ENCODE data around the gene UBE2E2.

UBE2E2 gene

DNA sequence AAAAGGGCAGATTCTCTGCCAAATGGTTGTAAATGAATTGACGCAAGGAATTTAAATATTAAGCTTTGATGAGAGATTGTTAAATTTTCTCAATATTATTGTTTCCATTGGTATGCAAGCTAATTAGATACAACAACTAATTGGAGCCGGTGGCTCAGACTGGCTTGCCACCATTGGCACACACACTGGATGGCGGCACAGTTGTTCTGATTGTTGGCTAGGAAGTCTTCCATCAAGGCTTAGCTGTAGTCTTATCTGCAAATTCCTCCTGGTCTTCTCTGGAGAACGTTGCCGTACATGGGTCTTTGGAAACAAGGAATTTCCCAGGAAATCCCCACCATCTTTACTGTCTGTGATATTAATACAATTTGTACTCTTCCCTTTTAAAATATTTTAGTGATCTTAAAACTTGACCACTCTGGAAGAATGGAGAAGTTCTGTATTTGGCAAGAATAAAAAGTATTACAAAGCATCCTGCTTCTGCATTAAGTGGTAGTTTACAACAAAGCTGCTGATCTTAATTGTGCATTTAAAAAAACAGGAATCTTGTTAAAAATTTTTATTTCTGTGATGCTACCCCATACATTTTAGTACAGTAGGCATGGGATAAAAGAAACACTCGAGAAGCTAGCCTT, 126.5 kb downstream of the UBE2E2 start:
- no peaks in the 10 kb centered on the region for H3K36me3 ChIP-seq (ENCODE audit: insufficient read depth, low read length)
- no peak overlapping the region for H3K4me2 ChIP-seq (ENCODE audit: low read depth, low read length, poor library complexity, severe bottlenecking)
- no peaks in the 10 kb centered on the region for H3F3A ChIP-seq (ENCODE audit: low read depth)
- peaks cover 15% of the 10 kb centered on the region for H3K4me1 ChIP-seq (ENCODE audit: insufficient read depth, low read length, poor library complexity, severe bottlenecking)
- H3K27me3 ChIP-seq (ENCODE audit: insufficient read depth, low read length, poor library complexity, severe bottlenecking) = no peaks in the 10 kb centered on the region
- H3K9me2 ChIP-seq (replicated peaks; ENCODE audit: low read depth, low read length) = no peaks in the 10 kb centered on the region
- H3K4me3 ChIP-seq (ENCODE audit: low read length, poor library complexity, severe bottlenecking) = no peak overlapping the region
- peaks cover 11% of the 10 kb centered on the region for H3K9me3 ChIP-seq (ENCODE audit: insufficient read depth, low read depth, low read length)
- TF ChIP-seq, protein P1, sequence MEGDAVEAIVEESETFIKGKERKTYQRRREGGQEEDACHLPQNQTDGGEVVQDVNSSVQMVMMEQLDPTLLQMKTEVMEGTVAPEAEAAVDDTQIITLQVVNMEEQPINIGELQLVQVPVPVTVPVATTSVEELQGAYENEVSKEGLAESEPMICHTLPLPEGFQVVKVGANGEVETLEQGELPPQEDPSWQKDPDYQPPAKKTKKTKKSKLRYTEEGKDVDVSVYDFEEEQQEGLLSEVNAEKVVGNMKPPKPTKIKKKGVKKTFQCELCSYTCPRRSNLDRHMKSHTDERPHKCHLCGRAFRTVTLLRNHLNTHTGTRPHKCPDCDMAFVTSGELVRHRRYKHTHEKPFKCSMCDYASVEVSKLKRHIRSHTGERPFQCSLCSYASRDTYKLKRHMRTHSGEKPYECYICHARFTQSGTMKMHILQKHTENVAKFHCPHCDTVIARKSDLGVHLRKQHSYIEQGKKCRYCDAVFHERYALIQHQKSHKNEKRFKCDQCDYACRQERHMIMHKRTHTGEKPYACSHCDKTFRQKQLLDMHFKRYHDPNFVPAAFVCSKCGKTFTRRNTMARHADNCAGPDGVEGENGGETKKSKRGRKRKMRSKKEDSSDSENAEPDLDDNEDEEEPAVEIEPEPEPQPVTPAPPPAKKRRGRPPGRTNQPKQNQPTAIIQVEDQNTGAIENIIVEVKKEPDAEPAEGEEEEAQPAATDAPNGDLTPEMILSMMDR (conservative IDR thresholded peaks at IDR 0.05; ENCODE audit: low read length) = no peak
- TF ChIP-seq EZH2phosphoT487 (IDR thresholded peaks at IDR 0.05; ENCODE audit: borderline replicate concordance) = no peak
- peaks cover under 1% of the 10 kb centered on the region for H4K20me1 ChIP-seq (ENCODE audit: insufficient read depth, low read length, poor library complexity, severe bottlenecking)
- no peak overlapping the region for H2AFZ ChIP-seq (ENCODE audit: low read length)
- no peaks in the 10 kb centered on the region; the same call in 1 of the 2 replicates for H3K79me2 ChIP-seq (ENCODE audit: insufficient read depth, low read length)
- H3K9ac ChIP-seq (ENCODE audit: low read depth, low read length, poor library complexity, severe bottlenecking) = no peak overlapping the region

DNA sequence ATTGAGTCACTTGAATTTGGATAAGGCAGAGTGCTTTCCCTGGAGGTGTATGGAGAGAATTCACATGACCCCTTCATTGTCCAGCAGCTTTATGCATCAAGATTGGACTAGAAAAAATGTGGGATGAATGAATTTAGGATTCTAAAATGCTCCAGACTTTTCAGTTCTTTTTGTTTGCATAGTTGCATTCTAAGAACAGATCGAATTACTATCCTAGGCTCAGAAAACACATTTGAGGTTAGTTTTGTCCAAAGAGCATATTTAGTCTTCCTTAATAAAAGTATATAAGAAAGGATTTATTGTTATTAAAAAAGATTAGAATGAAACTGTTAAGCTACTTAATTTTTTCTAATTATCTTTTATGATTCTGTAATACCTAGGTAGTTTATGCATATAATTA, 127.4 kb downstream of the UBE2E2 start:
- Histone ChIP-seq H3K79me2 (ENCODE audit: insufficient read depth, low read length) (peaks cover 10% of the 10 kb centered on the region; the same call in 1 of the 2 replicates), H3K9ac (ENCODE audit: low read depth, low read length, poor library complexity, severe bottlenecking) (no peak overlapping the region), H3F3A (ENCODE audit: low read depth) (no peaks in the 10 kb centered on the region), H3K27me3 (ENCODE audit: insufficient read depth, low read length, poor library complexity, severe bottlenecking) (no peaks in the 10 kb centered on the region), H3K9me2 (replicated peaks; ENCODE audit: low read depth, low read length) (no peaks in the 10 kb centered on the region), H3K9me3 (ENCODE audit: insufficient read depth, low read depth, low read length) (peaks cover 8% of the 10 kb centered on the region), H3K4me3 (ENCODE audit: low read length, poor library complexity, severe bottlenecking) (no peak overlapping the region), H3K36me3 (ENCODE audit: insufficient read depth, low read length) (no peaks in the 10 kb centered on the region), H2AFZ (ENCODE audit: low read length) (no peak overlapping the region), H4K20me1 (ENCODE audit: insufficient read depth, low read length, poor library complexity, severe bottlenecking) (no peaks in the 10 kb centered on the region), H3K4me1 (ENCODE audit: insufficient read depth, low read length, poor library complexity, severe bottlenecking) (peaks cover 6% of the 10 kb centered on the region), H3K4me2 (ENCODE audit: low read depth, low read length, poor library complexity, severe bottlenecking) (no peak overlapping the region)
- TF ChIP-seq, protein P1 (conservative IDR thresholded peaks at IDR 0.05; ENCODE audit: low read length) = no peak
- TF ChIP-seq EZH2phosphoT487 (IDR thresholded peaks at IDR 0.05; ENCODE audit: borderline replicate concordance) = no peak

DNA sequence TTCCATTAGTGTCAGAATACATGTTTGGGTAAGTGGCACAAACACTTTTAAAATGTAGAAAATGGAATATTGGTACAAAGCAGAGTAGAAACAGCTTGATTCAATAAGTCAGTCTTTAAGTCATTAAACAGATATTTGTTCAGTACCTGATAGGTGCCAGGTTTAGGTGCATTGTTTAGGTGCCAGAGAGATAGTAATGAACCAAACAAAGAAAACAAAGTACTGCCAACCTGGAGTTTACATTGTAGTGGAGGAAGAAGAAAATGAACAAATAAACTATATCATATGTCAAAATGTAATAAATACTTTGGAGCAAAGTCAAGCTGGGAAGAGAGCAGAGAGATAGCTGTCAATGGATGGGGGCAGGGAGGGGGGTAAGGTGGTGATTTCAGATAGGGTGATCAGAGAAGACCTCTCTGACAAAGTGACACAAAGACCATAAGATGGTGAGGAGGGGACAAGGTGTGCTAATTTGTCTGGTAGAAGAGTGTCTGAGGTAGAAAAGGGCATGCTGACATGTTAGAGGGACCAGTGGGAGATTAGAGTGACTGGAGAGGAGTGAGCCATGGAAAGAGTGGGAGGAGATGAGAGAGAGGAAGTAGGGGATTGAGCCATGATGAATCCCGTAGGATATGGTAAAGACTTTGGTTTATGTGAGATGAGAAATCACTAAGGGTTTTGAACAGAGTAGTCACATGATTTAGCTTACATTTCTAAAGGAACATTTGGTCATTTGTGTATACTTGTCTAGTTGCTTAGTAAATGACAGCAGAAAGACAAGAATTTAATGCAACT, 128.2 kb downstream of the UBE2E2 start:
- Histone ChIP-seq H2AFZ (ENCODE audit: low read length) (no peak overlapping the region), H3K79me2 (ENCODE audit: insufficient read depth, low read length) (peaks cover 10% of the 10 kb centered on the region; the same call in 1 of the 2 replicates), H3K9me2 (replicated peaks; ENCODE audit: low read depth, low read length) (no peaks in the 10 kb centered on the region), H3K4me3 (ENCODE audit: low read length, poor library complexity, severe bottlenecking) (no peak overlapping the region), H3K36me3 (ENCODE audit: insufficient read depth, low read length) (no peaks in the 10 kb centered on the region), H3K9ac (ENCODE audit: low read depth, low read length, poor library complexity, severe bottlenecking) (no peak overlapping the region), H3K27me3 (ENCODE audit: insufficient read depth, low read length, poor library complexity, severe bottlenecking) (no peaks in the 10 kb centered on the region), H3K4me2 (ENCODE audit: low read depth, low read length, poor library complexity, severe bottlenecking) (no peak overlapping the region), H3K4me1 (ENCODE audit: insufficient read depth, low read length, poor library complexity, severe bottlenecking) (peaks cover 4% of the 10 kb centered on the region), H3F3A (ENCODE audit: low read depth) (no peaks in the 10 kb centered on the region), H4K20me1 (ENCODE audit: insufficient read depth, low read length, poor library complexity, severe bottlenecking) (no peaks in the 10 kb centered on the region), H3K9me3 (ENCODE audit: insufficient read depth, low read depth, low read length) (peaks cover 2% of the 10 kb centered on the region; the same call in 1 of the 2 replicates)
- TF ChIP-seq, protein P1 (conservative IDR thresholded peaks at IDR 0.05; ENCODE audit: low read length) = no peak
- TF ChIP-seq EZH2phosphoT487 (IDR thresholded peaks at IDR 0.05; ENCODE audit: borderline replicate concordance) = no peak
